ENCODE results near the gene PHOX2B. TPM values are rescaled to one million over a fixed set of nuclear protein-coding genes. Genes with fewer than 3 reads are reported as not detected.

PHOX2B gene
- total and polyA plus RNA-seq, 2 of the 13 experiments (the other 11 are each of a cell fraction or from before 2014, with no cell fraction given): not detected

DNA sequence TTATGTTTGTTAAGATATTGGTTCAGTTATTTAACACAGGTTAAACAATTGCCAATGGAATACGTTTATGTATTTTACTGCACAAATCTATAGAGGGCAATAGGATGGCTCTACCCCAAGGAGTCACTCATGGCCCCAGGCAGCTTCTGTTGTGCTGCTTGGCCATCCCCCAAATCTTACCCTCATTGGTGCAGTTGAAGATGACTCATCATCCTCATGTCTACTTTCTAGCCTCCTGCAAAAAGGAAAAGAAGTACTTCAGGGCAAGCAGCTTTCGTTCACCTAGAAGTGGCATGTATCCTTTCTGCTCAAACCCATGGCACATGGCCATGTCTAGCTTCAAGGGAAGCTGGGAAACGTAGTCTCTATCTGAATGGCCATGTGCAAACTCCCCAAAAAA lies 14.2 kb downstream of the PHOX2B start:
- in situ Hi-C loops (cut with HindIII; ENCODE audit: extremely low pct_ligation_motif_present, low pct_unique_long_range_greater_than_20kb): no loop called here
- WGBS (ENCODE audit: low lambda C conversion rate): 6% methylated on average over 3 of the region's 3 CpGs
- H3K9ac ChIP-seq (ENCODE audit: insufficient read depth, low read depth, low read length): no peak overlapping the region
- no peaks in the 10 kb centered on the region for H3K4me1 ChIP-seq (ENCODE audit: insufficient read depth, low read length)
- H2AFZ ChIP-seq (ENCODE audit: low read length): no peak overlapping the region
- no peaks in the 10 kb centered on the region for H4K20me1 ChIP-seq (ENCODE audit: insufficient read depth, low read length)
- ChIA-PET POLR2A (no interaction called here), CTCF (ENCODE audit: low intra/inter-chr PET ratio, low total read pairs) (no interaction called here)
- no peak overlapping the region for H3K4me2 ChIP-seq (ENCODE audit: low read depth, low read length)
- H3K27me3 ChIP-seq (ENCODE audit: control insufficient read depth in 1 of 2, insufficient read depth in 2 of 2, low read length in 2 of 2): peaks cover 0 to 4% of the 10 kb centered on the region in 2 experiments; a peak in 3 of 5 replicates
- no peak overlapping the region for H3K27ac ChIP-seq (ENCODE audit: extremely low read length, insufficient read depth, low read length)
- no peak for DNase-seq (ENCODE audit: low spot score)
- H3K36me3 ChIP-seq (replicated peaks in 1 of 2; ENCODE audit: control insufficient read depth in 1 of 2, insufficient read depth in 2 of 2, low read length in 2 of 2): no peaks in the 10 kb centered on the region
- no peaks in the 10 kb centered on the region for H3K79me2 ChIP-seq (ENCODE audit: insufficient read depth, low read length)
- TF ChIP-seq SMAD3 (CRISPR knock-in tag; IDR thresholded peaks at IDR 0.05): no peak
- TF ChIP-seq, protein P1, sequence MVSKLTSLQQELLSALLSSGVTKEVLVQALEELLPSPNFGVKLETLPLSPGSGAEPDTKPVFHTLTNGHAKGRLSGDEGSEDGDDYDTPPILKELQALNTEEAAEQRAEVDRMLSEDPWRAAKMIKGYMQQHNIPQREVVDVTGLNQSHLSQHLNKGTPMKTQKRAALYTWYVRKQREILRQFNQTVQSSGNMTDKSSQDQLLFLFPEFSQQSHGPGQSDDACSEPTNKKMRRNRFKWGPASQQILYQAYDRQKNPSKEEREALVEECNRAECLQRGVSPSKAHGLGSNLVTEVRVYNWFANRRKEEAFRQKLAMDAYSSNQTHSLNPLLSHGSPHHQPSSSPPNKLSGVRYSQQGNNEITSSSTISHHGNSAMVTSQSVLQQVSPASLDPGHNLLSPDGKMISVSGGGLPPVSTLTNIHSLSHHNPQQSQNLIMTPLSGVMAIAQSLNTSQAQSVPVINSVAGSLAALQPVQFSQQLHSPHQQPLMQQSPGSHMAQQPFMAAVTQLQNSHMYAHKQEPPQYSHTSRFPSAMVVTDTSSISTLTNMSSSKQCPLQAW (CRISPR knock-in tag; IDR thresholded peaks at IDR 0.05): no peak
- no peak for TF ChIP-seq TRIM24 (CRISPR knock-in tag; IDR thresholded peaks at IDR 0.05)
- TF ChIP-seq SP140L (CRISPR knock-in tag; IDR thresholded peaks at IDR 0.05; ENCODE audit: borderline replicate concordance): no peak
- TF ChIP-seq, protein P2, sequence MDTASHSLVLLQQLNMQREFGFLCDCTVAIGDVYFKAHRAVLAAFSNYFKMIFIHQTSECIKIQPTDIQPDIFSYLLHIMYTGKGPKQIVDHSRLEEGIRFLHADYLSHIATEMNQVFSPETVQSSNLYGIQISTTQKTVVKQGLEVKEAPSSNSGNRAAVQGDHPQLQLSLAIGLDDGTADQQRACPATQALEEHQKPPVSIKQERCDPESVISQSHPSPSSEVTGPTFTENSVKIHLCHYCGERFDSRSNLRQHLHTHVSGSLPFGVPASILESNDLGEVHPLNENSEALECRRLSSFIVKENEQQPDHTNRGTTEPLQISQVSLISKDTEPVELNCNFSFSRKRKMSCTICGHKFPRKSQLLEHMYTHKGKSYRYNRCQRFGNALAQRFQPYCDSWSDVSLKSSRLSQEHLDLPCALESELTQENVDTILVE (CRISPR knock-in tag; IDR thresholded peaks at IDR 0.05): no peak
- no peak for TF ChIP-seq TBL1XR1 (IDR thresholded peaks at IDR 0.05; ENCODE audit: borderline replicate concordance, low read length, partially characterized antibody)
- no peak for TF ChIP-seq ZSCAN22 (CRISPR knock-in tag; IDR thresholded peaks at IDR 0.05)
- no peak for TF ChIP-seq FOXM1 (CRISPR knock-in tag; IDR thresholded peaks at IDR 0.05)
- no peak for TF ChIP-seq ATF7-NPFF (CRISPR knock-in tag; IDR thresholded peaks at IDR 0.05; ENCODE audit: low read depth)
- TF ChIP-seq FOXK2 (IDR thresholded peaks at IDR 0.05): no peak
- H3K9me3 ChIP-seq (ENCODE audit: low read length): no peaks in the 10 kb centered on the region
- no TSS peak for BruUV-seq (replicated peaks)
- ATAC-seq: no peak
- H3K4me3 ChIP-seq (replicated peaks in 1 of 3; ENCODE audit: insufficient read depth in 1 of 3, low read depth in 2 of 3, low read length in 3 of 3): no peak overlapping the region
- FAIRE-seq: no peak
- intact Hi-C loops (cut with micrococcal nuclease; ENCODE audit: unreplicated experiment): loop anchor here (1.0 kb wide), 1 partner anchor 27 kb away; no protein-coding TSS in a partner anchor

Data from HepG2 (cell line).